PC-3 (cell line): ENCODE results near the gene PTN. TPM values are rescaled to one million over a fixed set of nuclear protein-coding genes. Genes with fewer than 3 reads are reported as not detected.

Experiments
- ATAC-seq: fragments of 200-7000 bp; cut with Tn5 transposase; 2 replicates; pipeline ENCODE4 v1.9.1; 2020; ENCODE audit warnings: mild to moderate bottlenecking, moderate library complexity
- BruUV-seq: library from RNA; stranded (reverse); fragments of 400-500 nt; replicated peaks from 2 replicates; lab custom pipeline; 2021; lab: Mats Ljungman, UMichigan
- CTCF ChIA-PET: fragments of 300-600 bp; sonication (Branson Sonifier 250); formaldehyde crosslinking; loops from one replicate; lab custom pipeline; 2022; ENCODE audit warnings: antibody characterized with exemption; lab: Charles Lee
- POLR2A ChIA-PET: fragments of 300-600 bp; sonication (Branson Sonifier 250); formaldehyde crosslinking; loops from one replicate; lab custom pipeline; 2022; ENCODE audit warnings: antibody characterized with exemption; ENCODE audit not compliant: unreplicated experiment; lab: Charles Lee
- DNase-seq: peaks from one replicate; pipeline ENCODE4 v3.0.0-alpha.2; 2015
- H2AFZ ChIP-seq: fragments of 300-600 bp; sonication (generic); 2 replicates; pipeline ENCODE4 v1.6.0; 2016; ENCODE audit warnings: antibody characterized with exemption, low read length
- H3F3A ChIP-seq: fragments of 300-600 bp; sonication (generic); one replicate; pipeline ENCODE4 v1.6.0; 2017; ENCODE audit warnings: antibody characterized with exemption, low read length, control low read depth, mild to moderate bottlenecking; ENCODE audit not compliant: unreplicated experiment
- H3K27ac ChIP-seq: fragments of 300-600 bp; sonication (generic); 2 replicates; pipeline ENCODE4 v1.5.1; 2016; ENCODE audit warnings: mild to moderate bottlenecking, low read length
- H3K27me3 ChIP-seq: fragments of 300-600 bp; sonication (generic); 2 replicates; pipeline ENCODE4 v1.6.1; 2016; ENCODE audit warnings: low read length, mixed read lengths
- H3K36me3 ChIP-seq: fragments of 300-600 bp; sonication (generic); 2 replicates; pipeline ENCODE4 v1.6.1; 2016; ENCODE audit warnings: low read depth, mixed run types, low read length, mixed read lengths
- H3K4me1 ChIP-seq: fragments of 300-600 bp; sonication (generic); 2 replicates; pipeline ENCODE4 v1.5.1; 2016; ENCODE audit warnings: low read length; ENCODE audit not compliant: insufficient read depth
- H3K4me2 ChIP-seq: fragments of 300-600 bp; sonication (generic); 2 replicates; pipeline ENCODE4 v1.6.0; 2016; ENCODE audit warnings: low read length
- H3K4me3 ChIP-seq: fragments of 300-600 bp; sonication (generic); 2 replicates; pipeline ENCODE4 v1.5.1; 2016; ENCODE audit warnings: mild to moderate bottlenecking, low read length, mixed read lengths
- H3K79me2 ChIP-seq: fragments of 300-600 bp; sonication (generic); 2 replicates; pipeline ENCODE4 v1.6.1; 2017; ENCODE audit warnings: low read length, mixed read lengths
- H3K9ac ChIP-seq: fragments of 300-600 bp; sonication (generic); 2 replicates; pipeline ENCODE4 v1.6.0; 2016; ENCODE audit warnings: mild to moderate bottlenecking, low read length
- H3K9me2 ChIP-seq: fragments of 300-600 bp; sonication (generic); replicated peaks from 2 replicates; pipeline ENCODE4 v1.6.1; 2016; ENCODE audit warnings: mixed run types, low read length, mixed read lengths
- H3K9me3 ChIP-seq: fragments of 300-600 bp; sonication (generic); 2 replicates; pipeline ENCODE4 v1.6.1; 2016; ENCODE audit warnings: low read length, mixed read lengths
- H4K20me1 ChIP-seq: fragments of 300-600 bp; sonication (generic); 2 replicates; pipeline ENCODE4 v1.6.1; 2016; ENCODE audit warnings: low read length, mixed read lengths
- EZH2 ChIP-seq: fragments of 300-600 bp; sonication (generic); IDR thresholded peaks from one replicate; pipeline ENCODE4 v1.6.1; 2017; ENCODE audit warnings: antibody characterized with exemption, mild to moderate bottlenecking, low read length; ENCODE audit not compliant: unreplicated experiment
- EZH2phosphoT487 ChIP-seq: fragments of 300-600 bp; sonication (generic); IDR thresholded peaks from 2 replicates; pipeline ENCODE4 v1.6.1; 2018; ENCODE audit warnings: mild to moderate bottlenecking, antibody characterized with exemption, low read length, borderline replicate concordance
- intact Hi-C: fragments of 100-400 bp; cut with micrococcal nuclease; formaldehyde crosslinking; loops from 2 replicates; pipeline ENCODE4 v1.9.0; 2023
- total RNA-seq: library from RNA; depleted of rRNA; stranded (reverse); fragments of >200 nt; gene quantifications from 2 replicates; pipeline ENCODE4 v1.2.3, GENCODE V29; 2014
- TF ChIP-seq, protein P1 (sequence below): fragments of 300-600 bp; sonication (generic); conservative IDR thresholded peaks from 2 replicates; pipeline ENCODE4 v1.5.1; 2017; ENCODE audit warnings: antibody characterized with exemption, low read depth, mild to moderate bottlenecking, low read length

The PTN gene
- total RNA-seq, 1 experiment from 2014 or later, result 0.07 TPM

DNA sequence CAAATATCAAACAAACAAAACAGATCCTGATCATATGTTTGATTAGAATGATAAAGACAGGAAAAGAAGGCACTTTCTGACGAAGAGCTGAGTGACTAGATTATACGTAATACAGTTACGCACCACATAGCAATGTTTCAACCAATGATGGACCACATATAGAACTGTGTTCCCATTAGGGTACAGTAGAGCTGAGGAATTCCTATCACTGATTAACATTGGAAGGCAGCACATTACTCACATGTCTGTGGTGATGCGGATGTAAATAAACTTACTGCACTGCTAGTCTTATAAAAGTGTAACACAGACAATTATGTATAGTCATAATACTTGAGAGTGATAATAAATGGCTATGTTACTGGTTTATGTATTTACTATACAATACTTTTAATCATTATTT is 98.3 kb downstream of the PTN start:
- H3K36me3 ChIP-seq, result no peaks in the 10 kb centered on the region
- H2AFZ ChIP-seq, result no peak overlapping the region
- no peaks in the 10 kb centered on the region for H3F3A ChIP-seq
- intact Hi-C loops, result no loop called here
- H3K9me2 ChIP-seq, result no peaks in the 10 kb centered on the region
- no peak overlapping the region for H3K4me2 ChIP-seq
- no peaks in the 10 kb centered on the region for H3K4me1 ChIP-seq
- no peaks in the 10 kb centered on the region; the same call in 1 of the 2 replicates for H3K27me3 ChIP-seq
- no peak for ATAC-seq
- TF ChIP-seq EZH2phosphoT487 (no peak), EZH2 (no peak)
- TF ChIP-seq, protein P1, sequence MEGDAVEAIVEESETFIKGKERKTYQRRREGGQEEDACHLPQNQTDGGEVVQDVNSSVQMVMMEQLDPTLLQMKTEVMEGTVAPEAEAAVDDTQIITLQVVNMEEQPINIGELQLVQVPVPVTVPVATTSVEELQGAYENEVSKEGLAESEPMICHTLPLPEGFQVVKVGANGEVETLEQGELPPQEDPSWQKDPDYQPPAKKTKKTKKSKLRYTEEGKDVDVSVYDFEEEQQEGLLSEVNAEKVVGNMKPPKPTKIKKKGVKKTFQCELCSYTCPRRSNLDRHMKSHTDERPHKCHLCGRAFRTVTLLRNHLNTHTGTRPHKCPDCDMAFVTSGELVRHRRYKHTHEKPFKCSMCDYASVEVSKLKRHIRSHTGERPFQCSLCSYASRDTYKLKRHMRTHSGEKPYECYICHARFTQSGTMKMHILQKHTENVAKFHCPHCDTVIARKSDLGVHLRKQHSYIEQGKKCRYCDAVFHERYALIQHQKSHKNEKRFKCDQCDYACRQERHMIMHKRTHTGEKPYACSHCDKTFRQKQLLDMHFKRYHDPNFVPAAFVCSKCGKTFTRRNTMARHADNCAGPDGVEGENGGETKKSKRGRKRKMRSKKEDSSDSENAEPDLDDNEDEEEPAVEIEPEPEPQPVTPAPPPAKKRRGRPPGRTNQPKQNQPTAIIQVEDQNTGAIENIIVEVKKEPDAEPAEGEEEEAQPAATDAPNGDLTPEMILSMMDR, result no peak
- no peak for DNase-seq
- H3K4me3 ChIP-seq, result no peak overlapping the region
- H3K9ac ChIP-seq, result no peak overlapping the region
- no peaks in the 10 kb centered on the region for H4K20me1 ChIP-seq
- ChIA-PET POLR2A (no interaction called here), CTCF (no interaction called here)
- no peaks in the 10 kb centered on the region for H3K79me2 ChIP-seq
- BruUV-seq, result no TSS peak
- H3K27ac ChIP-seq, result no peak overlapping the region
- H3K9me3 ChIP-seq, result no peaks in the 10 kb centered on the region

DNA sequence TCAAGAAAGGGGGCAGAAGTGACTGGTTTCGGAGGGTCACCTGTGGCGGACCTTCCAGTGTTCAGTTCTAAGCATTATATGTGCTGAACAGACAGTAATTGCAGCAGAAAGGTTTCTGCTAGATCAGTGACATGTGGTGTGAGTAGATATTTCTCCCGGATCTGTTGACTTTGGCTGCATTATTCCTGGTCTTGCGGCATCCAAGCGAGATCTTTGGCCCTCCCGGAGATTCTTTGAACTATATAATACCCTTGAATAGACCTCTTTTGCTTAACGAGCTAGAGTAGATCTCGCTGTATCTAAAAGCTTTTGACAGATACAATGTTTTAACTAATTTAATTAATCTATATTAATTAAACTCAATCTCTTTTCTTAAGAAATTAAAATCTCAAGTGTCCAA is 99.8 kb downstream of the PTN start:
- Histone ChIP-seq H3K9me3 (no peaks in the 10 kb centered on the region), H3K36me3 (no peaks in the 10 kb centered on the region), H3K9ac (no peak overlapping the region), H3K27ac (no peak overlapping the region), H3K27me3 (no peaks in the 10 kb centered on the region; the same call in 1 of the 2 replicates), H3K79me2 (no peaks in the 10 kb centered on the region), H3K9me2 (no peaks in the 10 kb centered on the region), H3K4me1 (no peaks in the 10 kb centered on the region), H3K4me2 (no peak overlapping the region), H4K20me1 (no peaks in the 10 kb centered on the region), H2AFZ (no peak overlapping the region), H3K4me3 (no peak overlapping the region), H3F3A (no peaks in the 10 kb centered on the region)
- no peak for TF ChIP-seq EZH2
- no peak for TF ChIP-seq EZH2phosphoT487
- TF ChIP-seq, protein P1, result no peak
- no TSS peak for BruUV-seq
- no peak for DNase-seq
- ChIA-PET CTCF (no interaction called here), POLR2A (no interaction called here)
- no peak for ATAC-seq
- intact Hi-C loops, result no loop called here

DNA sequence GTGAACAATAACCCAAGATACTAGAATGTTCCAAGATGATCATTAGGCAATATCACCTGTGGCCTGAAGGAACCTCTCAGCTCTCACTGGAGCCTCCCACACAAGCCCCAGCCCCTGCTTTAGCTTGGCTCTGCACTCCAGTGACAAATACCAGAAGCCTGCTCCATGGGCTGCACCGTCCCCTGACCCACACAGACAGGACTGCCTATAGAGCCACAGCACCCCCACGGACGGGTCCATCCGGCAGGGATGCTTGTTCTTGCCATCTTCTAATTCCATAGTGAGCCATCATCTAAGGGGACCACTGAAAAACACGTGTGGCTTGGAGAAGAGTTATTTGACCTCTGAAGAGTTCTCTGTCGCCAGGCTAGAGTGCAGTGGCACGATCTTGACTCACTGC is 100.9 kb downstream of the PTN start:
- Histone ChIP-seq H3K27me3 (no peaks in the 10 kb centered on the region; the same call in 1 of the 2 replicates), H3K9me3 (no peaks in the 10 kb centered on the region), H3K4me3 (no peak overlapping the region), H3K9me2 (no peaks in the 10 kb centered on the region), H2AFZ (no peak overlapping the region), H3K4me1 (no peaks in the 10 kb centered on the region), H3K27ac (no peak overlapping the region), H3K79me2 (no peaks in the 10 kb centered on the region), H3K4me2 (no peak overlapping the region), H3F3A (no peaks in the 10 kb centered on the region), H3K36me3 (no peaks in the 10 kb centered on the region), H3K9ac (no peak overlapping the region), H4K20me1 (no peaks in the 10 kb centered on the region)
- ATAC-seq, result no peak
- intact Hi-C loops, result no loop called here
- no TSS peak for BruUV-seq
- POLR2A ChIA-PET, result no interaction called here
- DNase-seq, result no peak
- CTCF ChIA-PET, result no interaction called here
- TF ChIP-seq, protein P1, result no peak
- TF ChIP-seq EZH2phosphoT487 (no peak), EZH2 (no peak)
